OCI-M2 (cell line): ENCODE data around the gene LYPD4.

Source experiments
- DNase-seq: peaks from one replicate; lab custom pipeline; 2025; ENCODE audit not compliant: unreplicated experiment; lab: John Stamatoyannopoulos, UW

LYPD4 gene

DNA sequence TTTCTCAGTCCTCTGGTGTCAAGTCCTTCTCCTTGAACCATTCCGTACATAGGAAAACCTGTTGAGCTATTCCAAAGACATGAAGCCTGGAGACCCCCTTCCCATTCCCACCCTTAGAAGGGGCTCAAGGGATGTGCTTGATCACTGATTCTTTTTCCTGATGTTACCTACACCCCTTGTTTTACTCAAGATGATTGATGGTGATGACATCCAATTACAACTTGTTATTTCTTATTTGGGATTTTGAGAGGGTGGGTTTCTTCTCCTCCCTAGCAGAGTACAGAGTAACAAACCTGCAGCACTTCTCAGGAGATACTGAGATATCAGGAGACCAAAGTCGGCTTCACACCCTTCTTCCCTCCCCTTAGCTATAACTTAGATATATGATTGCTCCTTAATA, 8.9 kb upstream of the LYPD4 start:
- DNase-seq: no peak

DNA sequence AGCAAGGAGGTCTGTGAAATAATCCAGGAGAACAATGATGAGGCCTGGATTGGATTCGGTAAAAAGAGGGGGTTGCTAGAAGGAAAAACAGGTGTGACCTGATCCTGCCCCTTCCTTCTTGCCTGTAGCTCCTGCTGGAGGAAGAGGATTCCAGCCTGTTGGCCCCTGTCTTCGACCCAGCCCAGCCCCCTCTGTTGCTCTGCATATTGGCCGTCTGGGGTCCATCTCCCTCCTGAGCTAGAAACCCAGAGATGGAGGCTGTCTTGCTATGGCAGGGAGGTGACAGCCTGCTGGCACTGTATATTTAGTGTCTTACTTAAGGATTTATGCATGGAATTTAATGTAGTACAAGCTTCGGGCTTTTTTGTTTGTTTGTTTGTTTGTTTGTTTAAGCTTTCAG, 7.0 kb upstream of the LYPD4 start:
- DNase-seq: no peak

DNA sequence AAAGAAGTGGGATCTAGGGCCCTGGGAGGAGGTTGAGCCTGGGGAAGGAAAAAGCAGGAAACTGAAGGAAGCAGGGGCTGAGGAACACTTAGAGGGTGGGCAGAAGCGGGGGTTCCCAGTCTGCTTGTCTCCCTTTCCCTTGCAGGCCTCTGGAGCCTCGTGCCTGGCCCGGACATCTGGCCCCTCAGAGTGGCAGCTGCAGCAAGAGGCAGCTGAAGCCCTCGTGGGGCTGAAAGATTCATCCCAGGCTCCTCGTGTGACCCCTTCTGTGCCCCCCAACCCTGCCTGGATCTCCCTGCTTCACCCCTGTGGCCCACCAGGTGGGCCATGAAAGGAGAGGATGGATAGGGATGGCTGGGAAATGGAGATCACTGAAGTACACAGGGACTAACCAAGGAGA, 5.9 kb upstream of the LYPD4 start:
- DNase-seq: no peak

DNA sequence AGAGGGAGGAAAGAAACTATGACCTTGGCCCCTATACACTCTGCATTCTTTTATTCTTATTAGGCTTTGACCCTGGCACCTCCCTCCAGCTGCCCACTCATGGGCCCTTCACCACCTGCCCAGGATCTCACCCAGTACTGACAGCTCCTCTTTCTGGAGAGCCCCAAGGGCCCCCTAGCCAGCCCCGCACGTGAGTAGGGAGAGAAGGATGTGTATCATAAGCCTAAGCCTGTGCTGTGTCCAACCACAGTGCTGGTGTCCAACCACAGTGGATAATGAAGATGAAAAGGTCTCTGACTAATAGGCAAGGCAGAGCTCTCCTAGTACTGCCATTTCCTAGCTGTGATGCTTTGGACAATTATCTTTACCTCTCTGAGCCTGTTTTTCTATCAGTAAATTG, 4.6 kb upstream of the LYPD4 start:
- no peak for DNase-seq

DNA sequence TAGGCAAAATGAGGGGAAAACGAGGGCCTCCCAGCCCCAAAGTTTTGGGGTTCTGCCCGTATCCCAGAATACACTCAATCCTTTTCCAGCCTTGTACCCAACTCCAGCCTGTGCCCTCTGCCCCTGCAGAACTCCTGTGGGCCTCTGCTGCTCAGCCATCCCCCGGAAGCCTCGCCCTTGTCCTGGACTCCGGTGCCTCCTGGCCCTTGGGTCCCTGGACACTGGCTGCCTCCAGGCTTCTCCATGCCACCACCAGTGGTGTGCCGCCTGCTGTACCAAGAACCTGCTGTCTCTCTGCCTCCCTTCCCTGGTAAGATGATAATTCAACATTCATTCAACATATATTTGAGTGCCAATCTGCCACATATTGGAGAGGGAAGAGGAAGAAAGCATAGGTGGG, 4.2 kb upstream of the LYPD4 start:
- no peak for DNase-seq

DNA sequence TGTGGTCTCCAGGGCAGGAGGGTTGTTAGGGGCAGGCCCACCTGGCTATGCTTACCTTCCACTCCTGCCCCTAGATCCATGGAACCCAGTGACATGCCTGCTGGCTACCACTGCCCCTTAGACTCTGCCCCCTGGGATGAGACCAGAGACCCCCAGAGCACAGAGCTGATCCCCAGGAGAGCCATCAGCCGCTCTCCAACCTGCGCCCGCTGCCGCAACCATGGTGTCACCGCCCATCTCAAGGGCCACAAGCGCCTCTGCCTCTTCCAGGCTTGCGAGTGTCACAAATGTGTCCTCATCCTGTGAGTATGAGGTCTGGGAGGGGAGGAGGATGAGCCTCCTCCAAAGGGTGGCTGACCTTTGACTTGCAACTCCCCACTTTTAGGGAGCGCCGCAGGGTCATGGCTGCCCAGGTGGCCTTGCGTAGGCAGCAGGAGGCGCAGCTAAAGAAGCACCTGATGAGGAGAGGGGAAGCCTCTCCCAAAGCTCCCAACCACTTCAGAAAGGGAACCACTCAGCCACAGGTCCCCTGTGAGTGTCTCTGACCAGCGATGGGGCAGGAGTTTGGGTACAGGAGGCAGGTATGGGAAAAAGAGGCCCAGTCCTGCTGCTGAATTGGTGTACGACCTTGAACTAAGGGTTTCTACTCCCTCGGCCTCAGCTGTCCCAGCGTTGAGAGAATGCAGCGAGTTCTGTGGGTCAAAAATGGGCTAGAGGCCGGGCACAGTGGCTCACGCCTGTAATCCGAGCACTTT, 3.0 kb upstream of the LYPD4 start:
- DNase-seq: no peak

DNA sequence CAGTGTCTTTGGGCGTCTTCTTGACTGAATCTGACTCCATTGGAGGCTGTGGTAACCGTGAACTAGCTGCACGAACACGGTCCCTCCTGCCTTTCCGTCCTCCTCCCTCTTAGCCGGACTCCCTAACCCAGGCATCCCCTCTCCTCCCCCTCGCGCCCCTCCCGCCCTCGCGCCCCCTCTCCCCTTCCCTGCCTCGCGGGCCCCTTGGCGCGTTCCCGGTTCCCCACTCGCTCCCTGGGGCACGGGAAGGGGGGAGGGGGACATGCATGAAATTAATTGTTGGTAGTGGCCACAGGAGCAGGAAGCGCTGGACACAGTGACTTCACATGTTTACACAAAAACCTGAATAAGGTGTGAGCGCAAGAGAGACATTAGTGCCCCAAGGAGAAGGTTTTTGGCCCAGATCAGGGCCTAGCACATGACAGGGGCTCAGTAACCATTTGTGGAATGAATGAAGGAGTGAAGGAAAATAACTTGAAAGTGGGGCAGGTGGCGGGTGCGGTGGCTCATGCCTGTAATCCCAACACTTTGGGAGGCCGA, 638 bp upstream of the LYPD4 start:
- DNase-seq: no peak

DNA sequence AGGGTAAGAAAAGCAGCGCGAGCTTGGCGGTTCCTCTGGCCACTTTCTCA, 343 bp upstream of the LYPD4 start, which contains the start of gene DMRTC2:
Gene DMRTC2 (plus strand): TSS at position 42 of the 50 bp plus-strand sequence. CDS start 2,387 bp downstream, outside the sequence.
- no peak for DNase-seq

DNA sequence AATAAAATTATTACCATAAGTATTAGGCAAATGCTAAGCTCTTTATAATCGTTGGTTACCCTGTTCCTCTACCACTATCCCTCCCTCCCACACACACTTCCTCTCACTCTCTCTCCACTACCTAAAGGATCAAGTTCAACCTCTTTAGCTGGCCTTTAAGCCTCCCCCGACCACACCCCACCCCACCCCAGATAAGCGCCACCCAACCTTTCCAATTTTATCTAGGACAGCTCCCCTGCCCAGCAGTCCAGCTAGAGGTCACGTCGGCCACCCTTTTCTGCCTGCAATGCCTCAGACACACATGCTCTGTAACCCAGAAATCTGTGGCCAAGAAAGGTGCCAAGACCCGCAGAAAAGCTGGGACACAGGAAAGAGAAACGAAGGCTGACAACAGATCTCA, 1.1 kb downstream of the LYPD4 start:
- no peak for DNase-seq

DNA sequence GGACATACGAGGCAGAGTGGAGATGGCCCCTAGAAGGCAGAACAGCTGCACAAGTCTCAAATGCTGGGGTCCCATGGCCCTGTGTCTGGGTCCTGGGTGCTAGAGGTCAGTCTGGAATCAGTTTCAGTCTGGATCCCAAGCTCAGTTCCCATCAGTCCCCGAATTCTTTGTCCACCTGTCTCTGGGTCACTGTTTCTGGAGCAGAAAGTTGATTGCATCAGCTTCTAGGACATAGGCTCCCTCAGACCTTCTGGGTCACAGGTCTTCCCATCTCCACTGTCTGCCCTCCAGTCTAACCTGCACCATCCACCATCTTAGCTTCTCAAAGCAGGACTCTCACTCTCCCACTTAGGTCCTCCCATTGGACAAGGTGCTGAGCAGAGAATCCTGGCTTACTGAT, 5.3 kb downstream of the LYPD4 start:
- DNase-seq: no peak

DNA sequence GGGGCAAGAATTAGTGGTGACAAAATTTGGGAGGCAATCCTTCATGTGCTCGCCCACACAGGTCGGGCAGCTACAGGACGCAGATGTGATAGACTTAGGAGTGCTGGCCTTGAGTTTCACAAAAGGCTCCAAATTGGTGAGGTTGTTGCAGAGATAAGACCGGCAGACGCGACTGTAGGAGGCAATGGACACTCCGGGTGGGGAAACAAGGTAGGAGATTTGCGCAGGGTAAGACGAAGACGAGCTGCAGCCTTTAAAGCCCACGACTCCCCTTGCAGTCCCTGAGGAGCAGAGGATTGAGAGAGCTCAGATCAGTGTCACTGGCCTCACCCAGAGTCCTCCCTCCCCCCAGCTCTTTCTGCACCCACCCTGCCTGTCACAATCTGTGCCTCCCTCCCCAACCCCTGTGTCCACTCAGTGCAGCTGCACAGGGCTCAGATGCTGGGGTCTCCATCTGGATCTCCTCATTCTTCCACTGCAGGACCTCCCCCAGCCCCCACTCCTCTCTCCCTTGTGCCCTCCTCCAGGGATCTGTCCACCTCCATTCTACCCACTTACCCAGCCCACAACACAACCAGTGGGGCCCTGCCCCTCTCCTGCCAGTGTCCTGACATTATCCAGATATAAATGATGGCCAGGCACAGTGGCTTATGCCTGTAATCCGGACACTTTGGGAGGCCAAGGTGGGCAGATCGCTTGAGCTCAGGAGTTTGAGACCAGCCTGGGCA, 6.3 kb downstream of the LYPD4 start:
- DNase-seq: no peak

DNA sequence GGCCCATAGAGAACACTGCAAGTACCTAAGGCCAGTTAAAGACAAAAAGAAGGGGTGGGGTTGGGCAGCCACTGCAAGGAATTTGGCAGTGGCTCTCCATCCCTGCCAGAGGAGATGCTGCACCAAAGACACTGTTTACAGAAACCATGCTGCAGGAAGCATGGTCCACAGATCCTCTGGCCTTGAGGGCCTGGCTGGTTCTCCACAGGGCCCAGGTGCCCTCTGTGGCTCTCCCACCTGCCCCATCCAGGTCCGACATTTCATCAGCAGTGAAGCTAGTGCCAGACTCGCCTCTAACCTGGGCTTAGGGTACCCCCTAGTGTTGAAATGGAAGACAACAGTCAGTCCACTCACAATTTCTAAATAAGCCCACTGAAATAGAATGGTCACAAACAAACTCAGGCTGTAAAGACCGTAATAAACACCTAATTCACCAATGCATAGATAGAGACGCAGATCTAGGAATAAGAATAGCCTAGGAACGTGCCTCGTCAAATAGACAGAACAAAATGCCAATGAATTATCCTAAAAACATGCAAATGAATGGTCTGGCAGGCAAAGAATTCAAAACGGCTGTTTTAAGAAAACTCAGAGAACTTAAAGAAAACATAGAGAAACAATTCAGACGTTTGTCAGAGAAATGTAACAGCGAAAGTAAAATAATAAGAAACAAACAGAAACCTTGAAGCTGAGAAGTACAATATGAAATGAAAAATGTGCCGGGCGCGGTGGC, 23.3 kb downstream of the LYPD4 start:
- DNase-seq: no peak

DNA sequence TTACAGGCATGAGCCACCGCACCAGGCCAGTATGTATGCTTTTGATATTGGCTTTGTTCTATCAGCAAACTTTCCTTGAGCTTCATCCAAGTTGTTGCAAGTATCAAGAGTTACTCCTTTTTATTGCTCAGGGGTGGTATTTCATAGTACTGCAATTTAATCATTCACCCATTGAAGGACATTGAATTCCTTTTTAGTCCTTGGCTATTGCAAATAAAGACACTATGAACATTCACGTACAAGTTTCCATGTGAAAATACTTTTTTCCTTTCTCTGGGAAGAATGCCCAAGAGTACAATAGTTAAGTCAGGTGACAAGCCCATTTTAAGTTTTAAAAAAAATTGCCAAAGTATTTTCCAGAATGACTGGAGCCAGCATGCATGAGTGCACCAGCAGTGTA, 27.7 kb downstream of the LYPD4 start:
- DNase-seq: no peak

DNA sequence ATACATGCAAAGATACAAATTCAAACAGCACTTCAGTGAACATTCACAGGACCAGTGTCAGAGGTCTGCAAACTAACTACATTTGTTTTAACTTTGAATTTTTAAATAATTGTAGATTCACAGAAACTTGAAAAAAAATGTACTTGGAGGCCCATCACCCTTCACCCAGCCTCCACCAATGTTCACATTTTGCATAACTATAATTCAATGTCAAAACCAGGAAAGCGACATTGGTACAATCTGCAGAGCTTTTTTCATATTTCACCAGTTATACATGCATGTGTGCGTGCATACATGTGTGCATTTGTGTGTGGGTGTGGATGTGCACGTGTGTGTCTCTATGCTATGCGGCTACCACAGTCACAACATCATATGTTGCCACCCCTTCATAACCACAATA, 29.2 kb downstream of the LYPD4 start:
- DNase-seq: no peak

DNA sequence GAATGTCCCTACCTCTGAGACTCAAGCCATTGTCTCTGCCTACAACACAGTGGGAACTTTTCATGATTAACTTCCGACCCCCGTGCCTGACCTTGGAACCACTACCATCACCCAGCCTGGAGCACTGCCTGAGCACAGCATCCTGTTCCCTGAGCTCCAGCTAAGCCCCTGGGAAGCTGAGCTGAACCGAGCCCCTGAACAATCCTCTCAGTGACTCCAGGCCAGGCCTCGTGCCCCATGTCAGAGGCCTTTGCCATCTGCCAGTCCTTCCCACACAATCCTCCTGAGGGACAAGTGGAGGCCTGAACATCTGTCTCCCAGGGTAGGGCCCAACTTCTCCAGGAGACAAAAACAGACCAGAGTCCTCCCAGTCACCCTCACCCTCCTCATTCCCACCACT, 30.6 kb downstream of the LYPD4 start:
- DNase-seq: no peak

DNA sequence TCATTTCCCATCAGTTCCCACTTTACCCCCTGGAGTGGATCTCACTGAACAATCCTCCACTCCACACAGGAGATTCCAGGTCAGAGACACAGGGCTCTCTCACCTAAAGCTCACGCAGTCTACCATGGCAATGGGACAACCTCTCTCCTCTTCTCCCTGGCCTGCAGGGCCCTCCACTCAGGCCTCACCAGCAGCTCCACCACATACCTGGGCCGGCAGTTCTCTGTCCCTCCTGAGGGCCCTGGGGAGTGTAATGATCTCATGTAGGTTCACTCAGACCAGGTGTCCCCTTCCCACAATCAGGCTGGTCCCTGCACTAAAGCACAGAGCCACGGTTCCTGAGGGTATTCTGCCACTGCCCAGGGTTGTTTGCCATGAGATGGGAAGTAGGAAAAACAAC, 32.5 kb downstream of the LYPD4 start:
- DNase-seq: no peak

DNA sequence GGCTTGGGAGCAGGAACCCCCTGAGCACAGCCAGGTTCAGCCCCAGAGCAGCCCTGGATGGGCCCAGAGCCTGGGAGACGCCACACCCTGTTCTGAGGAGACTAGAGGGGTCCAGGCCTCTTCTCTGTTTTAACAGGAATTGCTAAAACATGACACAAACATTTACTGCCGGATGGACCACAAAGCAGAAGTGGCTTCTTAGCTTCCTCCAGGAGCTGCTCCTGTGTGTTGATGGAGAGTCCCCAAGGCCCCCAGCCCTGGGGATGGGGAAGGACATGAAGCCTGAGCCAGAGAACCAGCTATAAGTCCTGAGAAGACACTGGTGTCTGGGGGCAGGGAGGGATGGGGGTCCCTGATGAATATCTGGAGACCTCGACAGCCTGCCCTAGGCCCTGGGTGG, 33.4 kb downstream of the LYPD4 start:
- no peak for DNase-seq

DNA sequence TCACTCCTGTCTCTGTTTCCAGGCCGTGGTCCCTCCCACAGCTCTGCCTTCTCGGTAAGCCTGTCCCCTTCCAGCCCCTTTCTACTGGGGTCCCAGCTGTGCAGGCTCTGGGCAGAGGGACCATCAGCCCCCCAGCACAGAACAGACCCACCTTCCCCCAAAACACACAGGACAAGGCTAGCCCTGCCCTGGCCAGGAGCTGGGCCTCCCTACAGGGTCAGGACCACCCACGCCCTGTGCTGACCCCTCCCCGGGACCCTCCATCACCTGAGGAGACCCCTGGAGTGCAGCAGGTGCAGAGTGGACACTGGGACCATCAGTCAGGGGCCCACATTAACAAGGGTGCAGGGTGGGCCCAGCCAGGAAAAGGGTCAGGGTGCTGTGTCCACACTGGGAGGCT, 34.2 kb downstream of the LYPD4 start:
- no peak for DNase-seq

DNA sequence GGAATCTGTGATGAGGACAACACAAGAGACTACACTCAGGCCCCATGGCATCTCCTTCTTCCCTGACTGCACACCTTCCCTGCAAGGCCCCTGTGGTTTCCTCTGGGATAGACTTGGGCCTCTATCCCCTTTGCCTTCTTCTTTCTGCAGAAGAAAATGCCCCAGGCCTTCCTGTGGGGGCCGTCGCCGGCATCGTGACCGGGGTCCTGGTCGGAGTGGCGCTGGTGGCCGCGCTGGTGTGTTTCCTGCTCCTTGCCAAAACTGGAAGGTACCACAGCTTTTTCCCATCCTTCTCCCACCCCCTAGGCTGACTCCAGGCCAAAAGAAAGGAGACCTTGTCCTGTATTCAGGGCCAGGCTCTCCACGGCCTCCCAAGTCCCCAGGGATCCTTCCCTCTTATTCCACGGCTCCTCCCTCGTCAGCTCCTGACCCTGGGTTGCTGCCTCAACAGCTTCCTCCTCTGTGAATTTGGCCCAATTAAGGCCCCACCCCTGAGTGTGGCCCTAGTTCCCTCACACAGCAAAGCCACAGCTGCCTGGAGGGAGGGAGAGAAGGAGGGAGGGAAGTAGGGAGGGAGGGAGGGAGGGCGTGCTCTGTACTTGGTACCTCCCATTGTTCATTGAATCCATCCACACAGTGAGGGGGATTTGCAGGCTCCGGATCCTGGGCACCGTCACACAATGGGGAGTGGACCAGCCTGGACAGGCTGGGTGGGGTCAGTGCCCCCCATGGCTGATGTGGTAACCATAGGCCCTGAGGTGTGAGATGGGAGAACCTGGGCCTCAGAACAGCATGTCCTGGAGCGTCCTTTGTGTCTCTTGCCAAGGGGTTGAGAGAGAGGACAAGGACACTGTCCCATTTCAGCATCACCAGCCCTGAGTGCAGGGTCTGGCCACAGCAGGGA, 35.6 kb downstream of the LYPD4 start:
- no peak for DNase-seq

DNA sequence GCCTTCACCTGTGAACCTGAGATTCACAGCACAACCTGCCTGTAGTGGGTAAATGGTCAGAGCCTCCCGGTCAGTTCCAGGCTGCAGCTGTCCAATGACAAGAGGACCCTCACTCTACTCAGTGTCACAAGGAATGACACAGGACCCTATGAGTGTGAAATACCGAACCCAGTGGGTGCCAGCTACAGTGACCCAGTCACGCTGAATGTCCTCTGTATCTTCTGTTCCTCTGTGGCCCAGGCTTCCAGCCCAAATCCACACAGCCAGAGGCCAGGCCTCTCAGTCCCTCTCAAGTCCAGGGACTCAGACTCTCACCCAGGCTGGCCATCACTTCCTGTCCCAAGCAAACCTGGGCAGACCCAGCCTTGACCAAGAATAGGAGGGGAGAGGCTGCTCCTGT, 37.3 kb downstream of the LYPD4 start:
- no peak for DNase-seq

DNA sequence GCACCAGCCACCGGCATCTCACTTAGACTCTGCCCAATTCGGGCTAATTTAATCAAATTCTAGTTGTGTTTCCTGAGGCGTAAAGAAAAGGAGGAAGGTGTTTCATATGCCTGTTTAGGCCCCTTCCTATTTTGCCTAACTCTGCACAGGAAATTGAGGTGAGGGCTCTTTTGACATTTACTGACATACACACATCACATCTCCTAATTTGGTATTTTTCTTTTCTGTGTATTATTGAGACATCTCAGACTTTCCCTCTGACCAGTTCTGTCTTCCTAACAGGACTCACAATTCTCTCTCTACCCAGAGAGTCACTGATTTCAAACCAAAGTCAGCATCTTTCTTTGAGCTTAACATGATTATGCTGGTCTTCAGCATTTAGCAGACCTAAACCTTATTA, 40.1 kb downstream of the LYPD4 start:
- no peak for DNase-seq
